AG09309 (cell line): Measurements from ENCODE around the gene CDK15.

ENCODE experiments used
- DNase-seq: peaks from one replicate; pipeline ENCODE4 v3.0.0-alpha.2; 2010; ENCODE audit warnings: low read depth
- H3K4me3 ChIP-seq: 2 replicates; pipeline ENCODE4 v1.5.1; 2011; ENCODE audit warnings: mild to moderate bottlenecking, low read depth, low read length, moderate library complexity; ENCODE audit not compliant: control insufficient read depth
- TF ChIP-seq, protein P1 (sequence below): IDR thresholded peaks from 2 replicates; pipeline ENCODE4 v1.5.1; 2011; ENCODE audit warnings: mild to moderate bottlenecking, low read depth, low read length, inconsistent platforms; ENCODE audit not compliant: insufficient read depth, control insufficient read depth; ENCODE audit errors: missing control alignments

The CDK15 gene

DNA sequence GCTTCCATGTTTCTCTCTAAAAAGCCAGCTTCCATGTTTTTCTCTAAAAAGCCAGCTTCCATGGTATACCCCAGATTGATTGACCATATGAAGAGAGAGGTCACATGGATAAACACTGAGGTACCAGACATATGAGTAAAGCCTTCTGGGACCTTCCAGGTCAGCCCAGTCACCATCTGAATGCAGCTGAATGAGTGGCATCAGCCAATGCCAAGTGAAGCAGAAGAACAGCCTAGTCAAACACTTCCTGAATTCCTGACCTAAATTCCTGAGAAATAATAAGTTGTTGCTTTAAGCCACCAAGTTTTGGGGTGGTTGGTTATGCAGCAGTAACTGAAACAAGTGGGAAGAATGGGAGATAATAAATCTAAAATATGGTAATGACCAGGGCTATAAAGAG is 19.9 kb upstream of the CDK15 start:
- H3K4me3 ChIP-seq, result no peak overlapping the region
- TF ChIP-seq, protein P1, sequence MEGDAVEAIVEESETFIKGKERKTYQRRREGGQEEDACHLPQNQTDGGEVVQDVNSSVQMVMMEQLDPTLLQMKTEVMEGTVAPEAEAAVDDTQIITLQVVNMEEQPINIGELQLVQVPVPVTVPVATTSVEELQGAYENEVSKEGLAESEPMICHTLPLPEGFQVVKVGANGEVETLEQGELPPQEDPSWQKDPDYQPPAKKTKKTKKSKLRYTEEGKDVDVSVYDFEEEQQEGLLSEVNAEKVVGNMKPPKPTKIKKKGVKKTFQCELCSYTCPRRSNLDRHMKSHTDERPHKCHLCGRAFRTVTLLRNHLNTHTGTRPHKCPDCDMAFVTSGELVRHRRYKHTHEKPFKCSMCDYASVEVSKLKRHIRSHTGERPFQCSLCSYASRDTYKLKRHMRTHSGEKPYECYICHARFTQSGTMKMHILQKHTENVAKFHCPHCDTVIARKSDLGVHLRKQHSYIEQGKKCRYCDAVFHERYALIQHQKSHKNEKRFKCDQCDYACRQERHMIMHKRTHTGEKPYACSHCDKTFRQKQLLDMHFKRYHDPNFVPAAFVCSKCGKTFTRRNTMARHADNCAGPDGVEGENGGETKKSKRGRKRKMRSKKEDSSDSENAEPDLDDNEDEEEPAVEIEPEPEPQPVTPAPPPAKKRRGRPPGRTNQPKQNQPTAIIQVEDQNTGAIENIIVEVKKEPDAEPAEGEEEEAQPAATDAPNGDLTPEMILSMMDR, result no peak
- DNase-seq, result no peak

DNA sequence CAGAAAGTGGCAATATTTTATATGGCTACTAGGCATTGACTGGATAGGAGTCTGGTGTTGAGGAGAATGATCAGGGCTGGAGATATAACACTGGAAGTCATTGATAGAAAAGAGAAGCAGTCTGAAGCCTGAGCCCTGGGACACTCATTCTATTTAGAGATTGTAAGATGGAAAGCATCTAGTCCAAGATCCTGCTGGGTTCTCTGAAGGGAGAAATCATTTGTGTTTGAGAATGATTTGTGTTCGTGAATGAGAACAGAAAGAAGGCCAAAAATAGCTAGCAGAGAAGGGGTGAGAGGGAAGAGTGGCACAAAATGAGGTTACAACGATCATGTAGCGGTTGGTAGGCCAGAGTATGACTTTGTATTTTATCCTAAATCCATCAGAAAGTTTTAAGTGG is 18.0 kb upstream of the CDK15 start:
- no peak overlapping the region for H3K4me3 ChIP-seq
- TF ChIP-seq, protein P1, result no peak
- DNase-seq, result no peak

DNA sequence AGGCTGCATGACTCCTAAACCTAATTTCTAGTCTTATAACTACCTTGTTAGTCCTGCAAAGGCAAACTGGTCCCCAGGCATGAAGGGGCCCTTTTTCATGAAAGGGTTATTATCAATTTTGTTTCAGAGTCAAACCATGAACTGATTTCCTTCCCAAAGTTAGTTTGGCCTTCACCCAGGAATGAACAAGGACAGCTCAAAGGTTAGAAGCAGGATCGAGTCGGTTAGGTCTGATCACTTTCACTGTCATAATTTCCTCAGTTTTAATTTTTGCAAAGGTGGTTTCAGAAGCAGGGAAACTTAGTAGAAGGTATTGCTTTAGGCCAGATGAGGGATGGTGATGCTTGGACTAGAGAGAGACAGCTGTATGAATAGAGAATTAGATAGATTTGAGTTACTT is 16.9 kb upstream of the CDK15 start:
- DNase-seq, result no peak
- TF ChIP-seq, protein P1, result no peak

DNA sequence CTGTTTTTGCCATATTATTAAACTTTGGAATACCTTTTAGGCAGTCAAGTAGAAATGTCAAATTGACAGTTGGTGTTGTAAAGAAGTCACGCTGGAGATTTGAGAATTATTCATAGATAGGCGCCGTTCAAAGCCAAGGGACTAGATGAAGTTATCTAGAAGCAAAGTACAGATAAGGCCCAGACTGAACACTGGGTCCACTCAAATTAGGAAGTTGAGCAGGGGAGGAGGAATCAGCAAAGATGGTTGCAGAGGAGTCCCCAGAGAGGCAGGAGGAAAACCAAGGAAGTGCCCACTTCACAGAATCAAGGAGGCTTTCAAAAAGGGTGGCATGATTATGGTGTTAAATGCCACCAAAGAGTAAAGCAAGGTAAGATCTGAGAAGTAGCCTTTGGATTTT is 16.0 kb upstream of the CDK15 start:
- no peak for DNase-seq
- TF ChIP-seq, protein P1, result no peak
- H3K4me3 ChIP-seq, result no peak overlapping the region

More for the DNA sequence above, 16.9 kb upstream of the CDK15 start:
- no peak overlapping the region for H3K4me3 ChIP-seq

DNA sequence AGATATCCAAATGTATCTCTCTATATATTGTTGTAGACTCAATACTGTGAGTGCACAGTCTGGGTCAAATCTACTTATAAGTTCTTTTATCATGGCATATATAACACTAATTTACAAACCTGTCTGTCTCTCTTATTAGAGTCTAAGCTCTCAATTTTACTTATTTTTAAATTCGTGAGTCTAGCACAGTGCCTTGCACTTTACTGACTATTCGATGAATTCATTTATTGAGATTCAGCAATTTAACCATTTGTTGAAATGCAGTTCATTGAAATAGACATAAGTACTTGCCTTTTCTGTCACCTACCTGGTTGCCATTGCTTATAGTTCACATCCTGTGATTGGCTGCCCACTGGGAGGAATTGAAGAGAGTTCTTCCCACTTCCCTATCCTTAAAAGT is 15.3 kb upstream of the CDK15 start:
- no peak for DNase-seq
- TF ChIP-seq, protein P1, result no peak
- H3K4me3 ChIP-seq, result no peak overlapping the region

DNA sequence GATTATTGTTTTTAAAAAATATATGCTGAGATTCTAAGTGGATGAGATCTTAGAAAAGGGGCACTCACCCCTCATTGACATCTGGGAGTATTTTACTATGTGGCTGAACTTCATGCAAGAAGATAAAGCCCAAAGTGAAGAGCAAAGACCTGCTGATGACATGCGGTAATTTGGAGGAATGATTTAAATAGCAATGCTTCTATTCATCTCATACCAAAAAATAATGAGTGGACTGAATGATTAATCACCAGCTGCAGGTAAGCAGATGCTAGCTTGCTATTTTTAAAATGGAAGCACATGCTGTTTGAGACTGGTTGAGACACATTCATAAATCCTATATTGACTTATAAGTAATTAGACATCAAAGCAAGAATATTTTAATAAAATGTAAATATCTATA is 12.7 kb upstream of the CDK15 start:
- TF ChIP-seq, protein P1, result no peak
- H3K4me3 ChIP-seq, result no peak overlapping the region
- no peak for DNase-seq

DNA sequence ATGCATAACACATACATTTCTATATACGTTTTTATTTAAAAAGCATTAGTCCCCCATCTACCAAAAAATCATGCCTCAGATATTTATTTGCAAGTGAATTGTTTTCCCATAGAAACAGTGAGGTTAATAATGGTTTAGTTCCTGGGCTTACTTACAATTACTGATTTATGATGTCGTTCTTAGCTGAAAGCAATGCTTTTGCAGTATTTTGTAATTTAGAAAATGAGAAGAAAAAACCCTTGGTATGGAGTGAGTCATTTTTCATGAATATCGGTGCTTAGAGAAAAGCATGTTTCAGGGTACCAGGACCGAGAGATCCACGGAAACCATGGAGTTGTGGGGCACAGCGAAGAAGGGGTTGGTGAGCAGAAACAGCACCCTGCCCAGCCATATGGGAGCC is 12.0 kb upstream of the CDK15 start:
- TF ChIP-seq, protein P1, result no peak
- no peak for DNase-seq
- H3K4me3 ChIP-seq, result no peak overlapping the region
